Left ventricle myocardium inferior (tissue), 1 donor: ENCODE measurements around the gene TAPT1. TPM values are rescaled to one million over a fixed set of nuclear protein-coding genes. Genes with fewer than 3 reads are reported as not detected.

ENCODE experiments used
- DNase-seq: peaks from one replicate; pipeline ENCODE4 v3.0.0-alpha.2; 2020
- H3K27ac ChIP-seq: fragments of 200-600 bp; replicated peaks from 2 replicates; pipeline ENCODE4 v1.8.0; 2021
- H3K27me3 ChIP-seq: fragments of 200-600 bp; 2 replicates; pipeline ENCODE4 v1.8.0; 2021; ENCODE audit warnings: low read depth
- H3K36me3 ChIP-seq: fragments of 200-600 bp; 2 replicates; pipeline ENCODE4 v1.8.0; 2021
- H3K4me1 ChIP-seq: fragments of 200-600 bp; 2 replicates; pipeline ENCODE4 v1.8.0; 2021
- H3K4me3 ChIP-seq: fragments of 200-600 bp; 2 replicates; pipeline ENCODE4 v1.8.0; 2021; ENCODE audit warnings: mild to moderate bottlenecking, moderate library complexity
- H3K9me3 ChIP-seq: fragments of 200-600 bp; replicated peaks from 2 replicates; pipeline ENCODE4 v1.8.0; 2021
- CTCF ChIP-seq: fragments of 200-600 bp; IDR thresholded peaks from 2 replicates; pipeline ENCODE4 v1.8.0; 2021; ENCODE audit warnings: antibody characterized with exemption, mild to moderate bottlenecking, borderline replicate concordance
- intact Hi-C: fragments of 100-400 bp; cut with micrococcal nuclease; formaldehyde crosslinking; loops from one replicate; pipeline ENCODE4 v1.11.0; 2022
- total RNA-seq: library from RNA; stranded (reverse); fragmentation: NEBNext Ultra II Directional; extraction: Animal tissue kit (Norgen Biotek cat#: 25700); gene quantifications from one replicate; pipeline ENCODE4 v1.2.1, GENCODE V29; 2021
- donor health status: DM: no; HTN: yes; CAD: no; lungs with severe emphysema.

The TAPT1 gene
- total RNA-seq, 1 donor from 2014 or later: 35.3 TPM

- H3K9me3 ChIP-seq: no peaks in the 10 kb centered on the region
- H3K27me3 ChIP-seq: no peaks in the 10 kb centered on the region
- DNase-seq: no peak
- peaks cover 22% of the 10 kb centered on the region for H3K36me3 ChIP-seq
- H3K27ac ChIP-seq: no peak overlapping the region
- intact Hi-C loops: no loop called here
- no peak for TF ChIP-seq CTCF
- no peak overlapping the region for H3K4me3 ChIP-seq
- peaks cover 41% of the 10 kb centered on the region for H3K4me1 ChIP-seq
These were observed 19.4 kb downstream of the TAPT1 start for GRCh38 chr4:16206848-16207247.

- H3K27me3 ChIP-seq: no peaks in the 10 kb centered on the region
- no peak overlapping the region for H3K4me3 ChIP-seq
- intact Hi-C loops: no loop called here
- H3K9me3 ChIP-seq: no peaks in the 10 kb centered on the region
- H3K4me1 ChIP-seq: peaks cover 40% of the 10 kb centered on the region
- no peak for TF ChIP-seq CTCF
- H3K36me3 ChIP-seq: peaks cover 22% of the 10 kb centered on the region
- no peak for DNase-seq
- no peak overlapping the region for H3K27ac ChIP-seq
These were observed 20.0 kb downstream of the TAPT1 start for GRCh38 chr4:16206301-16206700.

DNA sequence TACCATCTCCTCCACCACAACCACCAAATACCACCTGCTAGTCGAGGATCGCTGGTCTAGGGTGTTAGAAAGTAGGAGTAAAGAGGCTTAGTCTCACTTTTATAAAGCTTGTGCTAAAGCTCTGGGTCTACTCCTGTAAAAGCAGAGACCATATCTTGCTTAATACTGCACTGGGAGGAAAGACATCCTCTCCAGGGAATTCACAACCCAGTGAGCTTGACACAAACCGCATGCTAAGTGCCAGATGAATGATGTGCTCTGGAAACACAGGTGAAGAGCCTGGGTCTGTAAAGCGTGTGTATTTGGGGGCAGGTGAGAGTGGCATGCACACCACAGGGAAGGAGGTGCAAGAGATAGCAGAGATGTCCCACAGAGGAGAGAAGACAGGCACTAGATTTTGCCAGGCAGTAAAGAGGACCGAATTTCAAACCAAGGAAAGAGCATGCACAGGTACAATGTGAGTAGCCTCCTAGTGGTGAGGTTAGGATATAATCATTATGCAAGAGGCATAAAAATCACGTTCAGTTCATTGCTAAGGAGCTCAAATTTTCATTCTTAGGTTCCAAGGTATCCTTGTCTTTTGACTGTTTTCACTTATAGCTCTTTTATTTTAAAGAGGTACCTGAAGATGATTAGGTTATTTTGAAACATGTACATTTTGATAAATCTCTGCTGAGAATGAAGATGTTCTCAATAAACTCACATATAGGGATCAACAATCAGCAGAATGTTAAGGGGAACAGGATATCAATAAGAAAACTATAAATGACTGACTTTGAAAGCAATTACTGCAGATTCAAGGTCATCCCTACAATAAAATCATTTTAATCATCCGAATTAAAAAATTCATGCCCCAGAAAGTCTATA lies 20.7 kb downstream of the TAPT1 start:
- Histone ChIP-seq H3K27ac (no peak overlapping the region), H3K36me3 (peaks cover 22% of the 10 kb centered on the region), H3K9me3 (no peaks in the 10 kb centered on the region), H3K4me3 (no peak overlapping the region), H3K27me3 (no peaks in the 10 kb centered on the region), H3K4me1 (peaks cover 40% of the 10 kb centered on the region)
- peak; percentile 64 for TF ChIP-seq CTCF
- no peak for DNase-seq
- intact Hi-C loops: no loop called here

DNA sequence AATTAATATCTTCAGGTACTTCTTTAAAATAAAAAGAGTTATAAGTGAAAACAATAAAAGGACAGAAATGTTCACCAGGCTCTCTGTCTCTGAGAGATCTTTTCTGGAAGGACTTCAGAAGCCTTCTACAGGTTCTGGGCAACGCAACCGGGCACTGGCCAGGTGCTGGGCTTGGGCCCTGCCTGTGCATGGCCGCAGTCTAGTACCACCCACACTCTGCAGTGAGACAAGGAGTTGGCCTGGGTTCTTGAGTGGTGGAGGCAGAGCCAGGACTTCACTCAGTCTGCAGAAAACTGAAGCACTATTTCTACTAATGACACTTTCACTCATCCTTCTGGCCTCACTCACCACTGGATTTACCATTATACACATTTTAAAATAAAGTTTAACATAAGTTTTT lies 21.8 kb downstream of the TAPT1 start:
- H3K9me3 ChIP-seq: no peaks in the 10 kb centered on the region
- H3K27me3 ChIP-seq: no peaks in the 10 kb centered on the region
- TF ChIP-seq CTCF: no peak
- intact Hi-C loops: no loop called here
- DNase-seq: no peak
- H3K27ac ChIP-seq: no peak overlapping the region
- H3K36me3 ChIP-seq: peaks cover 21% of the 10 kb centered on the region
- peaks cover 31% of the 10 kb centered on the region for H3K4me1 ChIP-seq
- H3K4me3 ChIP-seq: no peak overlapping the region

DNA sequence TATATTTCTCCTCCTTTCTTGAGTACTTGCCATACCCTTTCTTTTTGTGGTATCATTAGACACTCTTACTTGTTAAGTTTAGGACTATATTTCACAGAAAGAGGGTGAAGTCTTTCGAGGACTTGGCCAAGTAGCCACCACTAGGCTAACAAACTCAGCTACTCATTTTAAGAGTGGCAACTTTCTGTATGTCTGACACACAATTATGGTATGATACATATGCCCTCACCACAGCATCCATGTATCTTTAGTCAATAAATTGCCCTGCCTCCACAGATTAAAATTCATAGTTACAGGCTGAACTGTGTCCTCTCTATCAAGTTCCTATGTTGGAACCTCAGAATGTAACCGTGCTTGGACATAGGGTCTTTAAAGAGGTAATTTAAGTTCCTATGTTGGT lies 23.2 kb downstream of the TAPT1 start:
- no peaks in the 10 kb centered on the region for H3K27me3 ChIP-seq
- no peak overlapping the region for H3K4me3 ChIP-seq
- intact Hi-C loops: no loop called here
- DNase-seq: no peak
- peaks cover 44% of the 10 kb centered on the region for H3K4me1 ChIP-seq
- no peak overlapping the region for H3K27ac ChIP-seq
- TF ChIP-seq CTCF: no peak
- H3K36me3 ChIP-seq: peaks cover 19% of the 10 kb centered on the region
- no peaks in the 10 kb centered on the region for H3K9me3 ChIP-seq
